ENCODE measurements around the gene TSC22D2. TPM values are rescaled to one million over a fixed set of nuclear protein-coding genes. Genes with fewer than 3 reads are reported as not detected.

Gene TSC22D2
- total and polyA plus RNA-seq, 2 experiments from 2014 or later = 22.6 to 25.6 TPM

DNA sequence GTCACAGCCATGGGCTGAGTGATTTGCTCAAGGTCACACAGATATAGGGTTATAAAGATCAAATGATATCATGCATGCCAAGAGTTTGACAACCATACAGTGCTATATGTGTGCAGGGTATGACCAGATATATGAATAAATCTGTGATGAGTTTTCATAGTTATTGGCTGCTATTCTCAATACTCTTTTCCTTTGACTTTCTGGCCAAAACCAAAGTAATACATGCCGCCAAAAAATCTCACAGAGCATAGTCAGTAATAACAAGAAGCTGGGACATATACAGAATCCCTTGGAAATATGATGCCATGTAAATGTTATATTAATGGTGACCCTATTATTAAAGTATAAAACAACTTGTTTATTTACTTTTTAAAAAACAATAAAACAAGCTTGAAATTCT is 11.6 kb upstream of the TSC22D2 start:
- Histone ChIP-seq H3K27ac (no peak overlapping the region), H3K27me3 (no peaks in the 10 kb centered on the region), H3K36me3 (no peaks in the 10 kb centered on the region), H3K4me3 (no peak overlapping the region), H3K9me3 (ENCODE audit: low read depth) (no peaks in the 10 kb centered on the region), H3K4me1 (ENCODE audit: low read depth) (peaks cover 11% of the 10 kb centered on the region)
- TF ChIP-seq, protein P1, sequence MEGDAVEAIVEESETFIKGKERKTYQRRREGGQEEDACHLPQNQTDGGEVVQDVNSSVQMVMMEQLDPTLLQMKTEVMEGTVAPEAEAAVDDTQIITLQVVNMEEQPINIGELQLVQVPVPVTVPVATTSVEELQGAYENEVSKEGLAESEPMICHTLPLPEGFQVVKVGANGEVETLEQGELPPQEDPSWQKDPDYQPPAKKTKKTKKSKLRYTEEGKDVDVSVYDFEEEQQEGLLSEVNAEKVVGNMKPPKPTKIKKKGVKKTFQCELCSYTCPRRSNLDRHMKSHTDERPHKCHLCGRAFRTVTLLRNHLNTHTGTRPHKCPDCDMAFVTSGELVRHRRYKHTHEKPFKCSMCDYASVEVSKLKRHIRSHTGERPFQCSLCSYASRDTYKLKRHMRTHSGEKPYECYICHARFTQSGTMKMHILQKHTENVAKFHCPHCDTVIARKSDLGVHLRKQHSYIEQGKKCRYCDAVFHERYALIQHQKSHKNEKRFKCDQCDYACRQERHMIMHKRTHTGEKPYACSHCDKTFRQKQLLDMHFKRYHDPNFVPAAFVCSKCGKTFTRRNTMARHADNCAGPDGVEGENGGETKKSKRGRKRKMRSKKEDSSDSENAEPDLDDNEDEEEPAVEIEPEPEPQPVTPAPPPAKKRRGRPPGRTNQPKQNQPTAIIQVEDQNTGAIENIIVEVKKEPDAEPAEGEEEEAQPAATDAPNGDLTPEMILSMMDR (IDR thresholded peaks at IDR 0.05; ENCODE audit: low read depth, low read length) = no peak
- DNase-seq (ENCODE audit: low read depth in 1 of 2, low spot score in 1 of 2) = no peak

DNA sequence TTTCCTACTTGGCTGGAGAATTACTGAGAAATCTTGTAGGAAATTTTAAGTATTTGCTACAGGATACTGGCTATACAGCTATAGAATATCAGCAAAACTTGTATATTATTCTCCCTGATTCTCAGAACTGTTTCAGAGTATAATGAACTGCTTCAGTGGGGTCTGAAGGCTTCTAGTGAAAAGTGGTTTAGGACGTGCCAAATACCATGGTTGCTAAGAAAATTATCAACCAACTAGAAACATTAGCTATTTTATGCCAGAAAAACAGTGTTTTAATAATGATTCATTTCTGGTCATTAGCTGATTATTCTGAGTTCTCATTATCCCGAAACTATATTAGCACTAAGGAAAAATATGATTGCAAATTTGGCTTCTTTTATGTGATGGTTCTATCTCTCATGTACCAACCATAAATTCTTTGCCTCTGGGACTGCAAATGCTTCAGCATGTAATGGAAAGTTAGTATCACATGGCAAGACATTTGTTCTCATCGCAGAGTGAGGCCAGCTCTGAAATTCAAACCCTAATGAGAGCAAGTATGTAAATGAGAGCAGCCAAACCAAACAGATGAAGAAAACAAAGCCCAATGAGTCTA is 11.0 kb upstream of the TSC22D2 start:
- no peaks in the 10 kb centered on the region for H3K36me3 ChIP-seq
- no peaks in the 10 kb centered on the region for H3K27me3 ChIP-seq
- H3K27ac ChIP-seq = no peak overlapping the region
- H3K4me1 ChIP-seq (ENCODE audit: low read depth) = peaks cover 11% of the 10 kb centered on the region
- H3K4me3 ChIP-seq = no peak overlapping the region
- DNase-seq (ENCODE audit: low read depth in 1 of 2, low spot score in 1 of 2) = no peak
- no peaks in the 10 kb centered on the region for H3K9me3 ChIP-seq (ENCODE audit: low read depth)
- TF ChIP-seq, protein P1 (IDR thresholded peaks at IDR 0.05; ENCODE audit: low read depth, low read length) = no peak

DNA sequence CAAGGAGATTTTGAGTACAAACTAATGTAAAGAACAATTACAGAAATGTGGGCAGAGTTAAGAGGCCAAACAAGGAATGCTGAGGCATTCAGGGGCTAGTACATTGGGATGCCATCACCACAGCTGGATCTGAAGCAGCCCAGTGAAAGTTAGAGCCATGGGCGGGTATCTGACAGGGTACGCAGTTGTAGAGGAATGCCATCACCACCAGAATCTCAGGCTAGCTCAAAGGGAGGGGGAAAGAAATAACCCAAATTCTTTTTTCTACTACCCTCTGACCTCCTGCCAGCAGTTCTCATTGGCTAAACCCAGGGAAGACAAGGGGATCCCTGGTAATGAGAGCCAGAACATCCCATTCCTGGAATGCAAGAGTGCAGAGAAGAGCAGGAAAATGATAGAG is 9.0 kb upstream of the TSC22D2 start:
- H3K27ac ChIP-seq = no peak overlapping the region
- TF ChIP-seq, protein P1 (IDR thresholded peaks at IDR 0.05; ENCODE audit: low read depth, low read length) = no peak
- H3K4me3 ChIP-seq = no peak overlapping the region
- H3K36me3 ChIP-seq = no peaks in the 10 kb centered on the region
- peaks cover 4% of the 10 kb centered on the region for H3K4me1 ChIP-seq (ENCODE audit: low read depth)
- DNase-seq (ENCODE audit: low read depth in 1 of 2, low spot score in 1 of 2) = no peak
- no peaks in the 10 kb centered on the region for H3K27me3 ChIP-seq
- no peaks in the 10 kb centered on the region for H3K9me3 ChIP-seq (ENCODE audit: low read depth)

DNA sequence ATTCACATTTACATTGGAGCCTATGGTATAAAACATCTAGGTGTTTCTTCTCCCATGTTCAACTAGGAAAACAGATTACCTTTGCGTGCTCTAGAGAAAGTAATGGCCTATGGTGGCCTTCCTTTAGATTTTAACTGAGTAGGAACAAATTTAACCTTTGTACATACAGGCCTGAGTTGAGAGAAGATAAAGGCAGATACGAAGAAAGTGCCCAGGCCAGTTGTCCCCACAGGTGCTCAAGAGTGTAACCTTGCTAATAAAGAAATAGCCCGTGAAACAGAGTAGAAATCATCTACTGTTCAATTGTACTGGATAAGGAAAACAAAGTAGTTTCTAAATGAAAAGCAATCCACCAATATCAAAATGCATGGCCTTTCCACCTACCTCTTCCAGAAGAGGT is 6.8 kb upstream of the TSC22D2 start:
- no peak overlapping the region for H3K27ac ChIP-seq
- H3K4me1 ChIP-seq (ENCODE audit: low read depth) = no peaks in the 10 kb centered on the region
- no peaks in the 10 kb centered on the region for H3K9me3 ChIP-seq (ENCODE audit: low read depth)
- no peak overlapping the region for H3K4me3 ChIP-seq
- no peaks in the 10 kb centered on the region for H3K27me3 ChIP-seq
- TF ChIP-seq, protein P1 (IDR thresholded peaks at IDR 0.05; ENCODE audit: low read depth, low read length) = no peak
- no peak for DNase-seq (ENCODE audit: low read depth in 1 of 2, low spot score in 1 of 2)
- H3K36me3 ChIP-seq = no peaks in the 10 kb centered on the region

DNA sequence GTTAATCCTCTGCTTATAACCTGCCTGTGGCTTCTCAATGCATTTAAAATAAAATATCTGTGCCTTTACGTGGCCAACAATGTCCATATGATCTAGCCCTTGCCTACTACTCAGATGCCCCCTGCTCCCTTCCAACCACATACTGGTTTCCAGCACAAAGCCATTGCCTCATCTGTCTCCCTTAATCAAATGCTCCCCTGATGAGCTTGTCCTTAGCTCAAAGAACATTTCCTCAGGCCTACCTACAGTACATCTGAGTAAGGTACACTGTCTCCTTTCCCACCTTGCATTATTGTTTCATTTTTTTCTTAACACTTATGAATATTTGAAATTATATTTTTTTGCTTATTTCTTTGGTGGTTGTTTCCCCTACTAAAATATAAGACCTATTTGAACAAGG is 5.9 kb upstream of the TSC22D2 start:
- H3K4me1 ChIP-seq (ENCODE audit: low read depth) = peaks cover 2% of the 10 kb centered on the region
- no peak overlapping the region for H3K27ac ChIP-seq
- no peaks in the 10 kb centered on the region for H3K27me3 ChIP-seq
- TF ChIP-seq, protein P1 (IDR thresholded peaks at IDR 0.05; ENCODE audit: low read depth, low read length) = no peak
- H3K9me3 ChIP-seq (ENCODE audit: low read depth) = no peaks in the 10 kb centered on the region
- DNase-seq (ENCODE audit: low read depth in 1 of 2, low spot score in 1 of 2) = no peak
- H3K36me3 ChIP-seq = no peaks in the 10 kb centered on the region
- H3K4me3 ChIP-seq = no peak overlapping the region
